Hepatocyte (in vitro differentiated cells): ENCODE measurements around the gene RNASE1. TPM values are rescaled to one million over a fixed set of nuclear protein-coding genes. Genes with fewer than 3 reads are reported as not detected.

ENCODE experiments used
- DNase-seq: peaks from one replicate; pipeline ENCODE4 v3.0.0-alpha.2; 2016; ENCODE audit warnings: low spot score
- H2AFZ ChIP-seq: fragments of 200-600 bp; sonication (generic); 2 replicates; pipeline ENCODE4 v1.6.0; 2016; ENCODE audit warnings: antibody characterized with exemption, mild to moderate bottlenecking
- H3K27ac ChIP-seq: fragments of 200-600 bp; sonication (generic); 2 replicates; pipeline ENCODE4 v1.5.1; 2016; ENCODE audit warnings: mild to moderate bottlenecking
- H3K27me3 ChIP-seq: fragments of 200-600 bp; sonication (generic); 2 replicates; pipeline ENCODE4 v1.6.1; 2016
- H3K36me3 ChIP-seq: fragments of 200-600 bp; sonication (generic); replicated peaks from 2 replicates; pipeline ENCODE4 v1.5.1; 2016; ENCODE audit warnings: low read depth; ENCODE audit not compliant: insufficient read depth
- H3K4me1 ChIP-seq: fragments of 200-600 bp; sonication (generic); 2 replicates; pipeline ENCODE4 v1.5.1; 2016; ENCODE audit warnings: mild to moderate bottlenecking, moderate library complexity; ENCODE audit not compliant: insufficient read depth
- H3K4me2 ChIP-seq: fragments of 200-600 bp; sonication (generic); 2 replicates; pipeline ENCODE4 v1.6.0; 2016
- H3K4me3 ChIP-seq: fragments of 200-600 bp; sonication (generic); 2 replicates; pipeline ENCODE4 v1.5.1; 2016; ENCODE audit warnings: mild to moderate bottlenecking
- H3K79me2 ChIP-seq: fragments of 200-600 bp; sonication (generic); 2 replicates; pipeline ENCODE4 v1.6.0; 2017; ENCODE audit warnings: mild to moderate bottlenecking
- H3K9me2 ChIP-seq: fragments of 200-600 bp; sonication (generic); replicated peaks from 2 replicates; pipeline ENCODE4 v1.6.0; 2017; ENCODE audit warnings: mild to moderate bottlenecking; ENCODE audit not compliant: insufficient read depth
- H3K9me3 ChIP-seq: fragments of 200-600 bp; sonication (generic); 2 replicates; pipeline ENCODE4 v1.5.1; 2016; ENCODE audit warnings: low read depth, mild to moderate bottlenecking
- H4K20me1 ChIP-seq: fragments of 200-600 bp; sonication (generic); 2 replicates; pipeline ENCODE4 v1.6.0; 2016; ENCODE audit warnings: mild to moderate bottlenecking; ENCODE audit not compliant: insufficient read depth, poor library complexity, severe bottlenecking
- CTCF ChIP-seq: fragments of 200-600 bp; sonication (generic); IDR thresholded peaks from 2 replicates; pipeline ENCODE4 v1.5.1; 2016; ENCODE audit warnings: antibody characterized with exemption, mild to moderate bottlenecking; ENCODE audit not compliant: poor library complexity
- EZH2 ChIP-seq: fragments of 200-600 bp; sonication (generic); IDR thresholded peaks from 2 replicates; pipeline ENCODE4 v1.6.1; 2016; ENCODE audit warnings: antibody characterized with exemption, mild to moderate bottlenecking, borderline replicate concordance
- EZH2phosphoT487 ChIP-seq: fragments of 200-600 bp; sonication (generic); IDR thresholded peaks from one replicate; pipeline ENCODE4 v1.6.1; 2018; ENCODE audit warnings: antibody characterized with exemption, mild to moderate bottlenecking, low read depth, moderate library complexity; ENCODE audit not compliant: unreplicated experiment, severe bottlenecking
- WGBS: methylation state at CpG from one replicate; pipeline ENCODE4 v1.1.6; 2016; ENCODE audit warnings: low lambda C conversion rate; ENCODE audit errors: missing lambda C conversion rate; 5-methylcytosine and 5-hydroxymethylcytosine counted together
- polyA plus RNA-seq: library from polyadenylated mRNA; unstranded; fragments of >200 nt; fragmentation: Nextera tagmentation; extraction: Ambion mirVana; gene quantifications from 2 replicates; pipeline ENCODE4 v1.2.1, GENCODE V29; 2016
- total RNA-seq: library from RNA; depleted of rRNA; stranded (reverse); fragments of >200 nt; gene quantifications from 2 replicates; pipeline ENCODE4 v1.2.3, GENCODE V29; 2014

The RNASE1 gene
- total and polyA plus RNA-seq, 2 experiments from 2014 or later: 61.0 to 135 TPM

- no peaks in the 10 kb centered on the region for H3K9me3 ChIP-seq
These were observed 28.3 kb downstream of the RNASE1 start for GRCh38 chr14:20774258-20774824.

GRCh38 chr14:20772650-20773049, 30.0 kb downstream of the RNASE1 start:
- TF ChIP-seq CTCF: no peak
- no peak for TF ChIP-seq EZH2phosphoT487
- TF ChIP-seq EZH2: no peak

More at GRCh38 chr14:20774258-20774824, 28.3 kb downstream of the RNASE1 start:
- no peaks in the 10 kb centered on the region for H3K9me2 ChIP-seq
- no peaks in the 10 kb centered on the region for H4K20me1 ChIP-seq
- no peaks in the 10 kb centered on the region for H3K79me2 ChIP-seq
- WGBS: 72% methylated on average over 5 of the region's 5 CpGs
- no peak for TF ChIP-seq EZH2phosphoT487
- no peak for TF ChIP-seq CTCF
- no peak for TF ChIP-seq EZH2
- H2AFZ ChIP-seq: no peak overlapping the region
- no peak overlapping the region for H3K27ac ChIP-seq
- H3K27me3 ChIP-seq: peaks cover 9% of the 10 kb centered on the region
- H3K4me1 ChIP-seq: no peaks in the 10 kb centered on the region
- DNase-seq: no peak
- H3K4me3 ChIP-seq: no peak overlapping the region
- H3K4me2 ChIP-seq: no peak overlapping the region
- H3K36me3 ChIP-seq: no peaks in the 10 kb centered on the region

GRCh38 chr14:20769421-20769820, 33.2 kb downstream of the RNASE1 start:
- Histone ChIP-seq H3K27me3 (no peaks in the 10 kb centered on the region), H3K36me3 (no peaks in the 10 kb centered on the region), H3K79me2 (no peaks in the 10 kb centered on the region), H3K27ac (no peak overlapping the region), H3K9me3 (no peaks in the 10 kb centered on the region), H3K4me3 (no peak overlapping the region), H3K4me2 (no peak overlapping the region), H3K9me2 (no peaks in the 10 kb centered on the region), H2AFZ (no peak overlapping the region), H3K4me1 (no peaks in the 10 kb centered on the region), H4K20me1 (no peaks in the 10 kb centered on the region)
- no peak for TF ChIP-seq EZH2phosphoT487
- TF ChIP-seq EZH2: no peak
- TF ChIP-seq CTCF: no peak
- DNase-seq: no peak
- WGBS: 90% methylated on average over 3 of the region's 3 CpGs

More at GRCh38 chr14:20772650-20773049, 30.0 kb downstream of the RNASE1 start:
- no peaks in the 10 kb centered on the region for H3K9me2 ChIP-seq
- no peaks in the 10 kb centered on the region for H3K79me2 ChIP-seq
- H3K27me3 ChIP-seq: peaks cover 9% of the 10 kb centered on the region
- H3K4me1 ChIP-seq: no peaks in the 10 kb centered on the region
- H3K4me2 ChIP-seq: no peak overlapping the region
- H4K20me1 ChIP-seq: no peaks in the 10 kb centered on the region
- DNase-seq: no peak
- no peak overlapping the region for H3K27ac ChIP-seq
- H3K9me3 ChIP-seq: no peaks in the 10 kb centered on the region
- no peaks in the 10 kb centered on the region for H3K36me3 ChIP-seq
- H2AFZ ChIP-seq: no peak overlapping the region
- WGBS: 74% methylated on average over 3 of the region's 3 CpGs
- no peak overlapping the region for H3K4me3 ChIP-seq

- 62% methylated on average over 3 of the region's 3 CpGs for WGBS
- no peaks in the 10 kb centered on the region for H3K79me2 ChIP-seq
- TF ChIP-seq EZH2phosphoT487: no peak
- TF ChIP-seq EZH2: no peak
- no peak for TF ChIP-seq CTCF
- no peak overlapping the region for H3K27ac ChIP-seq
- no peak overlapping the region for H3K4me3 ChIP-seq
- no peaks in the 10 kb centered on the region for H3K9me2 ChIP-seq
- no peaks in the 10 kb centered on the region for H3K36me3 ChIP-seq
- no peaks in the 10 kb centered on the region for H3K27me3 ChIP-seq
- no peak for DNase-seq
- no peak overlapping the region for H2AFZ ChIP-seq
- H3K4me2 ChIP-seq: no peak overlapping the region
- H3K4me1 ChIP-seq: no peaks in the 10 kb centered on the region
- H3K9me3 ChIP-seq: no peaks in the 10 kb centered on the region
- no peaks in the 10 kb centered on the region for H4K20me1 ChIP-seq
These were observed 34.1 kb downstream of the RNASE1 start for GRCh38 chr14:20768593-20768892.
